ENCODE data around the gene TNFAIP8L1.

- TF ChIP-seq, protein P1, sequence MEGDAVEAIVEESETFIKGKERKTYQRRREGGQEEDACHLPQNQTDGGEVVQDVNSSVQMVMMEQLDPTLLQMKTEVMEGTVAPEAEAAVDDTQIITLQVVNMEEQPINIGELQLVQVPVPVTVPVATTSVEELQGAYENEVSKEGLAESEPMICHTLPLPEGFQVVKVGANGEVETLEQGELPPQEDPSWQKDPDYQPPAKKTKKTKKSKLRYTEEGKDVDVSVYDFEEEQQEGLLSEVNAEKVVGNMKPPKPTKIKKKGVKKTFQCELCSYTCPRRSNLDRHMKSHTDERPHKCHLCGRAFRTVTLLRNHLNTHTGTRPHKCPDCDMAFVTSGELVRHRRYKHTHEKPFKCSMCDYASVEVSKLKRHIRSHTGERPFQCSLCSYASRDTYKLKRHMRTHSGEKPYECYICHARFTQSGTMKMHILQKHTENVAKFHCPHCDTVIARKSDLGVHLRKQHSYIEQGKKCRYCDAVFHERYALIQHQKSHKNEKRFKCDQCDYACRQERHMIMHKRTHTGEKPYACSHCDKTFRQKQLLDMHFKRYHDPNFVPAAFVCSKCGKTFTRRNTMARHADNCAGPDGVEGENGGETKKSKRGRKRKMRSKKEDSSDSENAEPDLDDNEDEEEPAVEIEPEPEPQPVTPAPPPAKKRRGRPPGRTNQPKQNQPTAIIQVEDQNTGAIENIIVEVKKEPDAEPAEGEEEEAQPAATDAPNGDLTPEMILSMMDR (IDR thresholded peaks at IDR 0.05; ENCODE audit: low read length): no peak
- no peak for TF ChIP-seq EZH2 (IDR thresholded peaks at IDR 0.05; ENCODE audit: borderline replicate concordance, low read length)
Observed at GRCh38 chr19:4687396-4687795, 48.1 kb downstream of the TNFAIP8L1 start.

Measured in OCI-LY1 (cell line).